Spleen (tissue), 11 donors: ENCODE data around the gene SRSF2. TPM values are rescaled to one million over a fixed set of nuclear protein-coding genes. Genes with fewer than 3 reads are reported as not detected.
"Not testable (repeated sequence)": the region's sequence is repeated elsewhere in the genome, so short reads cannot be mapped to it uniquely, and the experiment has no call there.

Experiments
- DNase-seq: peaks from one replicate; pipeline ENCODE4 v3.0.0-alpha.2; 2020
- H3K27ac ChIP-seq, 8 donors: fragments of 200-600 bp; sonication (generic) in 7 of 8; 1 replicate in 4 of 8; 2 replicates in 4 of 8; pipeline versions ENCODE4 v1.5.0 to v1.8.0; 2016 to 2021; ENCODE audit warnings: inconsistent platforms in 4 of 8, mild to moderate bottlenecking in 4 of 8, moderate library complexity in 1 of 8
- H3K27me3 ChIP-seq, 7 donors: fragments of 200-600 bp; sonication (generic) in 6 of 7; replicated peaks in 1 of 7; 1 replicate in 4 of 7; 2 replicates in 3 of 7; pipeline versions ENCODE4 v1.5.0 to v1.8.0; 2016 to 2021; ENCODE audit warnings: inconsistent platforms in 3 of 7, mild to moderate bottlenecking in 1 of 7
- H3K36me3 ChIP-seq, 6 donors: fragments of 200-600 bp; sonication (generic) in 5 of 6; 1 replicate in 4 of 6; 2 replicates in 2 of 6; pipeline versions ENCODE4 v1.5.0 to v1.8.0; 2016 to 2021; ENCODE audit warnings: inconsistent platforms in 2 of 6
- H3K4me1 ChIP-seq, 6 donors: fragments of 200-600 bp; sonication (generic) in 5 of 6; 1 replicate in 3 of 6; 2 replicates in 3 of 6; pipeline versions ENCODE4 v1.5.0 to v1.8.0; 2016 to 2021; ENCODE audit warnings: inconsistent platforms in 3 of 6
- H3K4me3 ChIP-seq, 8 donors: fragments of 200-600 bp; sonication (generic) in 7 of 8; 1 replicate in 4 of 8; 2 replicates in 4 of 8; pipeline versions ENCODE4 v1.5.0 to v1.8.0; 2016 to 2021; ENCODE audit warnings: inconsistent platforms in 4 of 8, mild to moderate bottlenecking in 4 of 8, moderate library complexity in 2 of 8
- H3K9me3 ChIP-seq, 8 donors: fragments of 200-600 bp; sonication (generic) in 7 of 8; 1 replicate in 4 of 8; 2 replicates in 4 of 8; pipeline versions ENCODE4 v1.5.0 to v1.8.0; 2016 to 2021; ENCODE audit warnings: inconsistent platforms in 4 of 8
- CTCF ChIP-seq, 11 experiments: fragments of 200-600 bp in 7 of 11; fragments of 450-650 bp in 4 of 11; sonication (generic) in 4 of 11; IDR thresholded peaks in 8 of 11; conservative IDR thresholded peaks in 3 of 11; 1 replicate in 7 of 11; 2 replicates in 4 of 11; pipeline versions ENCODE4 v1.4.0 to v1.8.0; 2016 to 2021; ENCODE audit warnings: antibody characterized with exemption in 11 of 11, inconsistent platforms in 4 of 11, mild to moderate bottlenecking in 1 of 11
- POLR2A ChIP-seq, 3 donors: fragments of 450-650 bp; IDR thresholded peaks; one replicate each; pipeline ENCODE4 v1.5.1; 2017; ENCODE audit warnings: antibody characterized with exemption in 3 of 3, mild to moderate bottlenecking in 1 of 3
- POLR2AphosphoS5 ChIP-seq, 3 donors: sonication (generic); formaldehyde crosslinking; IDR thresholded peaks; one replicate each; pipeline ENCODE4 v1.5.1; 2017; ENCODE audit warnings: antibody characterized with exemption in 3 of 3
- WGBS, 5 donors: extraction: QIAGEN DNeasy Blood & Tissue Kit in 3 of 5; methylation state at CpG; one replicate each; pipeline versions ENCODE4 v1.1.5 to v1.1.7; 2013 to 2018; 5-methylcytosine and 5-hydroxymethylcytosine counted together
- intact Hi-C: fragments of 100-400 bp; cut with DNase I; formaldehyde crosslinking; loops from one replicate; pipeline ENCODE4 v1.15.0; 2023; ENCODE audit warnings: low total_unique reads
- polyA plus RNA-seq, 3 donors: library from polyadenylated mRNA; stranded (reverse); fragments of 200-250 nt; gene quantifications; one replicate each; pipeline ENCODE4 v1.2.1, GENCODE V29; 2013
- total RNA-seq, 7 donors: library from RNA; depleted of rRNA in 3 of 7; stranded (reverse); fragments of >200 nt in 3 of 7; fragmentation: NEBNext Ultra II Directional in 4 of 7; extraction: Animal tissue kit (Norgen Biotek cat#: 25700) in 4 of 7; gene quantifications; one replicate each; pipeline versions ENCODE4 v1.1.0 to v1.2.1, GENCODE V29; 2016 to 2021
- donor health status: healthy with polysubstance abuse.
- donor health status: DM: no; HTN: no; CAD: no; lungs with moderate emphysema.
- donor health status: DM: no; HTN: no; CAD: no.
- donor health status: Bipolar disorder and iron deficiency.
- donor health status: healthy.
- donor health status: DM: no; HTN: no; CAD: no.
- donor health status: DM: yes; HTN: yes; CAD: no.

Gene SRSF2
- total and polyA plus RNA-seq, 10 donors = 159 to 239 (median 196) TPM

DNA sequence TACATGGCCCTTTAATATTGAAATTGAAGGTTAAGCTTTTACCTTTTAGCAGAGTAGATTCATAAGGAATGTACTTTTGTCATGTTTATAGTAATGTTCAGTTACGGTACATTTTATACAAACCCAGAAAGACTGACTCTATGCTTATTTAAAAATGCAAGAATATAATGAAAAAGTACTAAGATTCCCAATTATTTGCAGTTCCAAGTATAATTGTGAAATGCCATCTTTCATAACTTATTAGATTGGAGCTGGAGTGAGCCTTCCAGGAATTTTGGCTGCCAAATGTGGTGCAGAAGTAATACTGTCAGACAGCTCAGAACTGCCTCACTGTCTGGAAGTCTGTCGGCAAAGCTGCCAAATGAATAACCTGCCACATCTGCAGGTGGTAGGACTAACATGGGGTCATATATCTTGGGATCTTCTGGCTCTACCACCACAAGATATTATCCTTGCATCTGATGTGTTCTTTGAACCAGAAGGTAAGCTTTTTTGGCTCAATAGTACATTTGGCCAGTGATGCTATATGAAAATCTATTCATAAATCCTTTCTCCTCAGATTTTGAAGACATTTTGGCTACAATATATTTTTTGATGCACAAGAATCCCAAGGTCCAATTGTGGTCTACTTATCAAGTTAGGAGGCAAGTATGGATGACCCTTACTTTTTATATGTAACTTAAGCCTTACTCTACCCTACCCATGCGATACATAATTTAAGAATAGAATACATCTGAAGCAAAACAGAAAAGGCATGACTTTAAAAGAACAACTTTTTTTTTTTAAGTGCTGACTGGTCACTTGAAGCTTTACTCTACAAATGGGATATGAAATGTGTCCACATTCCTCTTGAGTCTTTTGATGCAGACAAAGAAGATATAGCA, 4.2 kb downstream of the SRSF2 start:
- H3K27ac ChIP-seq = peak overlapping the region in 7 of 8 donors; percentile 13 to 99 (median 98)
- H3K4me3 ChIP-seq = peak overlapping the region in 1 of 8 donors; percentile 99
- no peak for TF ChIP-seq POLR2A (IDR thresholded peaks at IDR 0.05)
- TF ChIP-seq CTCF (IDR thresholded peaks at IDR 0.05 in 8 of 11, conservative IDR thresholded peaks at IDR 0.05 in 3 of 11) = no peak
- TF ChIP-seq POLR2AphosphoS5 (IDR thresholded peaks at IDR 0.05) = no peak
- peaks cover 0 to 77% (median 51%) of the 10 kb centered on the region in 6 donors for H3K36me3 ChIP-seq
- 74 to 90% (median 80%) methylated on average over 3 of the region's 3 CpGs for WGBS, 5 donors
- no peak for DNase-seq
- intact Hi-C loops = no loop called here
- no peaks in the 10 kb centered on the region for H3K27me3 ChIP-seq
- H3K9me3 ChIP-seq = no peaks in the 10 kb centered on the region
- H3K4me1 ChIP-seq = peaks cover 54 to 82% (median 80%) of the 10 kb centered on the region in 6 donors

GRCh38 chr17:76731800-76732733, 5.1 kb downstream of the SRSF2 start:
- H3K9me3 ChIP-seq, intact Hi-C loops, DNase-seq, H3K27me3 ChIP-seq, H3K4me3 ChIP-seq: not testable (repeated sequence)
- peaks cover 0 to 77% (median 51%) of the 10 kb centered on the region in 6 donors for H3K36me3 ChIP-seq
- peak overlapping the region in 6 of 8 donors; percentile 8 to 35 (median 20) for H3K27ac ChIP-seq
- WGBS, 5 donors = 75 to 87% (median 81%) methylated on average over 13 of the region's 13 CpGs
- H3K4me1 ChIP-seq = peaks cover 60 to 91% (median 87%) of the 10 kb centered on the region in 6 donors

GRCh38 chr17:76727745-76728456, 9.2 kb downstream of the SRSF2 start:
- no peak for TF ChIP-seq CTCF (IDR thresholded peaks at IDR 0.05 in 8 of 11, conservative IDR thresholded peaks at IDR 0.05 in 3 of 11)
- TF ChIP-seq POLR2AphosphoS5 (IDR thresholded peaks at IDR 0.05) = no peak
- TF ChIP-seq POLR2A (IDR thresholded peaks at IDR 0.05) = peak in 1 of 3 donors; percentile 14
- Histone ChIP-seq H3K27me3 (no peaks in the 10 kb centered on the region), H3K9me3 (no peaks in the 10 kb centered on the region), H3K4me1 (peaks cover 50 to 89% (median 85%) of the 10 kb centered on the region in 6 donors), H3K27ac (peak overlapping the region; percentile 93 to 100 (median 100)), H3K36me3 (peaks cover 0 to 71% (median 50%) of the 10 kb centered on the region in 6 donors), H3K4me3 (peak overlapping the region; percentile 59 to 98 (median 88))
- 38 to 52% (median 43%) methylated on average over 18 of the region's 18 CpGs for WGBS, 5 donors
- intact Hi-C loops = no loop called here
- no peak for DNase-seq
